ENCODE measurements around the gene CYP2E1.
"Not testable (repeated sequence)": the region's sequence is repeated elsewhere in the genome, so short reads cannot be mapped to it uniquely, and the experiment has no call there.

The CYP2E1 gene

DNA sequence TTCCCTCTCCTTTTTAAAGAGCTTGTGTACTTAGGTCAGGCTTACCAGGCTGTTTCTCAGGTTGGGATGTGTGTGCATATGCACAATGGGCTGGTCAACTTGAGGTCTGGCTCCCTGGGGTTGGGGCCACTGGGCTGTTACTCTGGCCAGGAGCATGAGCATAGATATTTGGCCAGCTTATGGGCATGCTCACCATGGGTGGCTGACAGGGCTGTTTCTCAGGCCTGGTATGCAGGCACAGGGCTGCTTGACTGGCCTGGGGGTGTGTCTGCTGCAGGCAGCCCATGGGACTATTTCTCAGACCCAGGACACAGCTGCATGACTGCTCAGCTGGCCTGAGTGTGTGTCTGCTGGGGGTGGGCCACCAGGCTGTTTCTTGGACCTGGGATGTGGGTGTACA, 38.8 kb upstream of the CYP2E1 start:
- Histone ChIP-seq H3K9me3 (peaks cover 10% of the 10 kb centered on the region), H3K27ac (no peak overlapping the region), H3K36me3 (no peaks in the 10 kb centered on the region), H3K27me3 (no peaks in the 10 kb centered on the region), H3K4me3 (ENCODE audit: low read depth in 1 of 2, low read length in 1 of 2) (no peak overlapping the region), H3K4me1 (ENCODE audit: control insufficient read depth in 1 of 2, insufficient read depth in 1 of 2, low read depth in 1 of 2, low read length in 1 of 2) (no peaks in the 10 kb centered on the region)
- TF ChIP-seq, protein P1, sequence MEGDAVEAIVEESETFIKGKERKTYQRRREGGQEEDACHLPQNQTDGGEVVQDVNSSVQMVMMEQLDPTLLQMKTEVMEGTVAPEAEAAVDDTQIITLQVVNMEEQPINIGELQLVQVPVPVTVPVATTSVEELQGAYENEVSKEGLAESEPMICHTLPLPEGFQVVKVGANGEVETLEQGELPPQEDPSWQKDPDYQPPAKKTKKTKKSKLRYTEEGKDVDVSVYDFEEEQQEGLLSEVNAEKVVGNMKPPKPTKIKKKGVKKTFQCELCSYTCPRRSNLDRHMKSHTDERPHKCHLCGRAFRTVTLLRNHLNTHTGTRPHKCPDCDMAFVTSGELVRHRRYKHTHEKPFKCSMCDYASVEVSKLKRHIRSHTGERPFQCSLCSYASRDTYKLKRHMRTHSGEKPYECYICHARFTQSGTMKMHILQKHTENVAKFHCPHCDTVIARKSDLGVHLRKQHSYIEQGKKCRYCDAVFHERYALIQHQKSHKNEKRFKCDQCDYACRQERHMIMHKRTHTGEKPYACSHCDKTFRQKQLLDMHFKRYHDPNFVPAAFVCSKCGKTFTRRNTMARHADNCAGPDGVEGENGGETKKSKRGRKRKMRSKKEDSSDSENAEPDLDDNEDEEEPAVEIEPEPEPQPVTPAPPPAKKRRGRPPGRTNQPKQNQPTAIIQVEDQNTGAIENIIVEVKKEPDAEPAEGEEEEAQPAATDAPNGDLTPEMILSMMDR (IDR thresholded peaks at IDR 0.05), result no peak

GRCh38 chr10:133489816-133490588, 37.2 kb upstream of the CYP2E1 start:
- no peaks in the 10 kb centered on the region for H3K36me3 ChIP-seq
- H3K27me3 ChIP-seq, result no peaks in the 10 kb centered on the region
- no peaks in the 10 kb centered on the region for H3K4me1 ChIP-seq (ENCODE audit: control insufficient read depth in 1 of 2, insufficient read depth in 1 of 2, low read depth in 1 of 2, low read length in 1 of 2)
- TF ChIP-seq, protein P1 (IDR thresholded peaks at IDR 0.05), result no peak
- H3K9me3 ChIP-seq, result peaks cover 10% of the 10 kb centered on the region
- H3K4me3 ChIP-seq (ENCODE audit: low read depth in 1 of 2, low read length in 1 of 2), result no peak overlapping the region
- no peak overlapping the region for H3K27ac ChIP-seq

GRCh38 chr10:133493562-133493961, 33.6 kb upstream of the CYP2E1 start:
- H3K9me3 ChIP-seq; H3K4me1 ChIP-seq (ENCODE audit: control insufficient read depth in 1 of 2, insufficient read depth in 1 of 2, low read depth in 1 of 2, low read length in 1 of 2); H3K36me3 ChIP-seq; H3K27ac ChIP-seq; H3K27me3 ChIP-seq; H3K4me3 ChIP-seq (ENCODE audit: low read depth in 1 of 2, low read length in 1 of 2): not testable (repeated sequence)

- not testable (repeated sequence) for H3K27me3 ChIP-seq; H3K36me3 ChIP-seq; H3K9me3 ChIP-seq; H3K4me3 ChIP-seq (ENCODE audit: low read depth in 1 of 2, low read length in 1 of 2); H3K4me1 ChIP-seq (ENCODE audit: control insufficient read depth in 1 of 2, insufficient read depth in 1 of 2, low read depth in 1 of 2, low read length in 1 of 2); H3K27ac ChIP-seq
Measured at GRCh38 chr10:133497363-133497762, 29.8 kb upstream of the CYP2E1 start.

GRCh38 chr10:133499176-133499575, 28.0 kb upstream of the CYP2E1 start:
- H3K27me3 ChIP-seq; H3K27ac ChIP-seq; H3K36me3 ChIP-seq; H3K9me3 ChIP-seq; H3K4me3 ChIP-seq (ENCODE audit: low read depth in 1 of 2, low read length in 1 of 2); H3K4me1 ChIP-seq (ENCODE audit: control insufficient read depth in 1 of 2, insufficient read depth in 1 of 2, low read depth in 1 of 2, low read length in 1 of 2): not testable (repeated sequence)

DNA sequence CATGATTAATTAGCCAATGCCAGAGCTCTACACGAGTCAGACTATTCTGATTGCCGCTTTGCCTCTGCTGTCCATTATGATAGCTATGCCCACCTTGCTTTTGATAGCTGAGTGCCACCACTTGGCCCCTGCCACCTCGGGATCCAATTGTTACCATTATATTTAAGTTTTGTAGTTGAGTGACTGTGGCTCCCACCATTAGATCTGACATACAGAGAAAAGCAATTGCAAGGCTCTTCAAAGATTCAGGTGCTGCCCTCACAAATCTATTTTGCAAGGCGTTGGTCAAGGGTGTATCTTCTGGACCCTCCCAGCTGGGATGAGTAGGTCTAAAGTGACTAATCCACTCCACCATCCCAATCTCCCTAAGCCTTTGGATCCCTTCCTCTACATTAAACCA, 26.3 kb upstream of the CYP2E1 start:
- H3K4me1 ChIP-seq (ENCODE audit: control insufficient read depth in 1 of 2, insufficient read depth in 1 of 2, low read depth in 1 of 2, low read length in 1 of 2); H3K4me3 ChIP-seq (ENCODE audit: low read depth in 1 of 2, low read length in 1 of 2); H3K9me3 ChIP-seq; H3K36me3 ChIP-seq; H3K27me3 ChIP-seq; H3K27ac ChIP-seq: not testable (repeated sequence)

- Histone ChIP-seq H3K36me3 (no peaks in the 10 kb centered on the region), H3K9me3 (no peaks in the 10 kb centered on the region), H3K27me3 (peaks cover 41% of the 10 kb centered on the region), H3K4me1 (ENCODE audit: control insufficient read depth in 1 of 2, insufficient read depth in 1 of 2, low read depth in 1 of 2, low read length in 1 of 2) (no peaks in the 10 kb centered on the region), H3K4me3 (ENCODE audit: low read depth in 1 of 2, low read length in 1 of 2) (no peak overlapping the region), H3K27ac (no peak overlapping the region)
- TF ChIP-seq, protein P1 (IDR thresholded peaks at IDR 0.05), result no peak
Measured at GRCh38 chr10:133509700-133510099, 17.5 kb upstream of the CYP2E1 start.

All from neutrophil (primary cell).